Central memory CD8-positive, alpha-beta T cell (primary cell): Measurements from ENCODE around the gene GADD45GIP1.

Experiments used
- ATAC-seq: fragments of 150-1000 bp; cut with Tn5 transposase; replicated peaks from 2 replicates; pipeline ENCODE4 v1.10.0; 2022; ENCODE audit warnings: mild to moderate bottlenecking, moderate FRiP score, moderate number of reproducible peaks; ENCODE audit not compliant: poor library complexity, severe bottlenecking; ENCODE audit errors: extremely low read depth
- DNase-seq, 2 donors: peaks; one replicate each; pipeline ENCODE4 v3.0.0; 2021; ENCODE audit warnings: low spot score in 2 of 2
- H3K27ac Mint-ChIP-seq: one replicate; pipeline ENCODE4 v1.8.0; 2022; ENCODE audit warnings: low read depth, mild to moderate bottlenecking, moderate library complexity, mixed read lengths
- H3K27me3 Mint-ChIP-seq: one replicate; pipeline ENCODE4 v1.8.0; 2022; ENCODE audit warnings: mixed read lengths
- H3K36me3 Mint-ChIP-seq: one replicate; pipeline ENCODE4 v1.8.0; 2022; ENCODE audit warnings: mild to moderate bottlenecking, moderate library complexity, mixed read lengths; ENCODE audit not compliant: insufficient read depth
- H3K4me1 Mint-ChIP-seq: one replicate; pipeline ENCODE4 v1.8.0; 2022; ENCODE audit warnings: mixed read lengths
- H3K4me3 Mint-ChIP-seq: one replicate; pipeline ENCODE4 v1.8.0; 2022; ENCODE audit warnings: mild to moderate bottlenecking, moderate library complexity, mixed read lengths
- H3K9me3 Mint-ChIP-seq: one replicate; pipeline ENCODE4 v1.8.0; 2022; ENCODE audit warnings: mixed read lengths

Gene GADD45GIP1

DNA sequence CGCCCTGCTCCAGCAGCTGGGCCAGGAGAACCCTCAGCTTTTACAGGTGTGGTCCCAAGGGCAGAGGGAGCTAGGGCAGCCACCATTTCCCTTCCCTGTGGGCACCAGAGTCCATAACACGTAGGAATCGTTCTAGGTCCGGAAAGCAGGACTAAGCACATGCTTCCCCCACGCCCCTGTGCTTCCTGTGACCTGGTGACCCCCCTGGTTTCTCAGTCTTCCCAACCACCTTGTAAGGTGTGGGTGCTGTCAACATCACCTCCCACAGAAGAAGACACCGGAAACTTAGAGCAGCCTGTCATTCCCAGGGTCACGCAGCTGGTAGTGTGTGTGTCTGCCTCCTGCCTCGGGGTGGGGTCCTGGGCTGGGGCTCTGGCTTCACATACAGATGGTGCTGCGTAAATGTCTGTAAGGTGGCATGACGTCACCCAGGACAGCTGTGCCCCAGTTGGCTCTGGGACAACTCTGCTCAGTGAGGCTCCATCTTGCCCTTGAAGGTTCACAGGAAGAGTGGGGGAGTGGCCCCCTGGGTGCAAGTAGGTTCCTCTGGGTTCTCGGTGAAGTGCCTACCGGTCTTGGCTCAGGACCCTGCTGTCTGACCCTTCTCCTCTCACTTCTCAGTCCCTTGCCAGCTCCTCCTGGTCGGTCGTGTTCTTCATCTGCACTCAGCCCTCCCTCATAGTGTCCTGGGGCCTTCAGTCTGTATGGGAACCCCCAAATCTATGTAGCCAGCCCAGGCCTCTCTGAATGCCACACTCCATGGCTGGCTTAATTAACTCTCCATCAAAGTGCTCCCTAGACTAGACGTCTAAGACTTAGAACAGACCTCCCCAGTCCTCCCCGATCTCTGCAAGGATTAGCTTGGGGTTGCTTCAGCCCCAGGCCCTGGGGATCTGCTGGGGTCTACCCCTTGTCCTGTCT is 7.4 kb downstream of the GADD45GIP1 start:
- Mint-ChIP-seq H3K4me3 (no peak overlapping the region), H3K36me3 (peaks cover 61% of the 10 kb centered on the region), H3K4me1 (peaks cover 27% of the 10 kb centered on the region), H3K9me3 (no peaks in the 10 kb centered on the region), H3K27ac (peak overlapping the region; percentile 74), H3K27me3 (no peaks in the 10 kb centered on the region)
- DNase-seq = no peak
- no peak for ATAC-seq

DNA sequence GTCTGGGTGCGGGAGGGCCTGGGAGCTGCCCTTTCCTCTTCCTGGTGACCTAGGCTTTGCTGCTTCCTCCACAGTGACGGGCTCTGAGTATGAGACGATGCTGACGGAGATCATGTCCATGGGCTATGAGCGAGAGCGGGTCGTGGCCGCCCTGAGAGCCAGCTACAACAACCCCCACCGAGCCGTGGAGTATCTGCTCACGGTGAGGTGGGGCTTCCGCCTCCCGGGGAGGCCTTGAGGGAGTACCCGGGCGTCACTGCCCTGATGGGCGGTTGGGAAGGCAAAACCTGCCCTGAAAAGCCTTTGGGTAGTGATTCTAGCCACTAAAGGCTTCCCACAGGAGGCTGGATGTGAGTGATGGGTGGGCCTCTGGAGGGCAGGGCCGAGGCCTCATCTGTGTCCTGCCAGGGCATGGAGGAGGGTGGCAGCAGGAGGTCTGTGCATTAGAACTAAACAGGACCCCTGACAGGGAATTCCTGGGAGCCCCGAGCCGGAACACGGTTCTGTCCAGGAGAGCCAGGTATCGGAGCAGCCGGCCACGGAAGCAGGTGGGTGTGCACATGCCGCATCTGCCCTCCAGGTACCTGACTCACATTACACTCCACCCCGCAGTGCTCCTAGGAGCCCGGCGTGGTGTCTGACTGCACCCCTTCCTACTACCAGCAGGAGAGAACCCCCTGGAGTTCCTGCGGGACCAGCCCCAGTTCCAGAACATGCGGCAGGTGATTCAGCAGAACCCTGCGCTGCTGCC is 8.2 kb downstream of the GADD45GIP1 start:
- Mint-ChIP-seq H3K4me3 (no peak overlapping the region), H3K36me3 (peaks cover 65% of the 10 kb centered on the region), H3K27ac (no peak overlapping the region), H3K9me3 (no peaks in the 10 kb centered on the region), H3K27me3 (no peaks in the 10 kb centered on the region), H3K4me1 (peaks cover 26% of the 10 kb centered on the region)
- no peak for DNase-seq
- no peak for ATAC-seq

DNA sequence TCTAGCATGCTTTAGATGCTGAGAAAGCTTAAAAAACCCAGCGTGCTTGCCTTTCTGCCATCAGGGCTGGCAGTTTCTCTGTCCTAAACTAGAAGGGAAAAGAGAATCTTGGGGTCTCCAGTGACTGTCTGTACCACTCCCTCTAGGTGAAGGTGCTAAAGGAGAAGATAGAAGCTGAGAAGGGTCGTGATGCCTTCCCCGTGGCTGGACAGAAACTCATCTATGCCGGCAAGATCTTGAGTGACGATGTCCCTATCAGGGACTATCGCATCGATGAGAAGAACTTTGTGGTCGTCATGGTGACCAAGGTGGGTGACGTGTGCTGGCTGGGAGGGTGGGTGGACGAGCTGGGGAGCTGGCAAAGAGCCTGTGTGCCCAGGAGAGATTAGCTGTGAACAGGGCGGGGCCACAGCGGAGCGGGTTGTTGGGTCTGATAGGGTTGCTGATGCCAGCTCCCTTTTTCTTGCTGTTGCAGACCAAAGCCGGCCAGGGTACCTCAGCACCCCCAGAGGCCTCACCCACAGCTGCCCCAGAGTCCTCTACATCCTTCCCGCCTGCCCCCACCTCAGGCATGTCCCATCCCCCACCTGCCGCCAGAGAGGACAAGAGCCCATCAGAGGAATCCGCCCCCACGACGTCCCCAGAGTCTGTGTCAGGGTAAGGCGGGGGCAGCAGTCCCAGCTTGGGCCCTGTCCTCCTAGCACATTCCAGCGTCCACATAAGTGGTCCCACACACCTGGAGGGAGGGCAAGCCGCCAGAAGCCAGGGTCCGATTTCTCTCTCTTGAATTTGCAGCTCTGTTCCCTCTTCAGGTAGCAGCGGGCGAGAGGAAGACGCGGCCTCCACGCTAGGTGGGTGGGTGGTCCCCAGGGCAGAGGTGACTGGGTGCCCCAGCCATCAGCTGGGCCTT is 9.1 kb downstream of the GADD45GIP1 start:
- H3K27ac Mint-ChIP-seq = no peak overlapping the region
- DNase-seq (no peak), ATAC-seq (no peak)
- H3K4me1 Mint-ChIP-seq = peaks cover 33% of the 10 kb centered on the region
- no peak overlapping the region for H3K4me3 Mint-ChIP-seq
- no peaks in the 10 kb centered on the region for H3K9me3 Mint-ChIP-seq
- H3K27me3 Mint-ChIP-seq = no peaks in the 10 kb centered on the region
- peaks cover 68% of the 10 kb centered on the region for H3K36me3 Mint-ChIP-seq

DNA sequence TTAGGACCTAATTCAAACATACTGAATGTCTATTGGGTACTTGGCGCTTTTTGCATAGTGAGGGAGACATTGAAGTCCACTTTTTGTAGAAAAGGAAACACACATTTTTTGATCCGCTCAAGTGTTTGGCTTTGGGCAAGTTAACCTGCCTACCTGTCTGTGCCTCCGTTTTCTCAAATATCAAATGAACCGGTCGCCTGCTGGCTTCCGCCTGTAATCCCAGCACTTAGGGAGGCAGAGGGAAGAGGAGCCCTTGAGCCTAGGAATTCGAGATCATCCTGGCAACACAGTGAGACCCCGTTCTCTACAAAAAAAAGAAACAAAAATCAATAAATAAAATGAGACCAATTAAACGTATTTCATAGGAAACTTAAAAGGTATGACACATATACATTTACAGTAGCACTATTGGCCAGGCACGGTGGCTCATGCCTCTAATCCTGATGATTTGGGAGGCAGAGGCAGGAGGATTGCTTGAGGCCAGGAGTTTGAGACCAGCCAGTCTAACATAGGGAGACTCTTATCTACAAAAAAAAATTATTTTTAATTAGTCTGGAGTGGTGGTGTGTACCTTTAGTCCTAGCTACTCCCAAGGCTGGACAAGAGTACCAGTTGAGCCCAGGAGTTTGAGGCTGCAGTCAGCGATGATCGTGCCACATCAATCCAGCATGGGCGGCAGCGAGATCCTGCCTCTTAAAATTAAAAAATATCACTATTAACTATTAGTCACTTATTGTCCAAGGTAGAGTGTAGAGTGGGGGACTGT is 10.1 kb downstream of the GADD45GIP1 start:
- peak overlapping the region; percentile 97 for H3K4me3 Mint-ChIP-seq
- H3K27me3 Mint-ChIP-seq = no peaks in the 10 kb centered on the region
- H3K9me3 Mint-ChIP-seq = no peaks in the 10 kb centered on the region
- peaks cover 33% of the 10 kb centered on the region for H3K4me1 Mint-ChIP-seq
- DNase-seq (no peak), ATAC-seq (no peak)
- peaks cover 70% of the 10 kb centered on the region for H3K36me3 Mint-ChIP-seq
- peak overlapping the region; percentile 98 for H3K27ac Mint-ChIP-seq

DNA sequence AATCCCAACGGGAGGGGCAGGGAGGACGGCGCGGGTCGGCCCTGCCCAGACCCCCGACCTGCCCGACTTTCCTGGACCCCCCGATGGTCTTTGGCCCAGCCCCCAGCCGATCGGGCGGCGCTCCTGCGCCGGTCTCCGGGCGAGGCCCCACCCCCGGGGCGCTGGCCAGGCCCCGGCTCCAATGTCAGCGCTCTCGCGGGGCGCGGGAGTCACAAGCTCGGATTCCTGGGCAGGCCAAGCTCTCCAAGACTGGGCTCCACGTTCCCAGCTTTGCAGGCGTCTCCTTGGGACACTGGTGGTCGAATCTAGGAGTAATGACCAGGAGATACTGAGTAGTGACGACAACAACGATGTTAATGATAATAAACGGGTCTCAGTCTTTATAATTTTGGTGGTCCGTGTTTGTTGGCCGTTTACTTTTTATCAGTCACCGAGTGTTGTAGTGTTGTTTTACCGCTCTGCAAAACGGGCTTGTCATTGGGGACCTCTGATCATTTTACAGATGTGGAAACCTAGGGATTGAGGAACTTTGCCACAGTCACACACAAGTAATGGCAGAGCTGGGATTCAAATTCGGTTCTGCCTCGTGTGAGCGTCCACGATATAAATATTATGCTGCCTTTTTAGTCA is 10.8 kb downstream of the GADD45GIP1 start:
- Mint-ChIP-seq H3K27me3 (no peaks in the 10 kb centered on the region), H3K9me3 (no peaks in the 10 kb centered on the region), H3K27ac (peak overlapping the region; percentile 98), H3K4me1 (peaks cover 33% of the 10 kb centered on the region), H3K36me3 (peaks cover 70% of the 10 kb centered on the region), H3K4me3 (peak overlapping the region; percentile 97)
- ATAC-seq = peak; percentile 52
- DNase-seq = no peak

DNA sequence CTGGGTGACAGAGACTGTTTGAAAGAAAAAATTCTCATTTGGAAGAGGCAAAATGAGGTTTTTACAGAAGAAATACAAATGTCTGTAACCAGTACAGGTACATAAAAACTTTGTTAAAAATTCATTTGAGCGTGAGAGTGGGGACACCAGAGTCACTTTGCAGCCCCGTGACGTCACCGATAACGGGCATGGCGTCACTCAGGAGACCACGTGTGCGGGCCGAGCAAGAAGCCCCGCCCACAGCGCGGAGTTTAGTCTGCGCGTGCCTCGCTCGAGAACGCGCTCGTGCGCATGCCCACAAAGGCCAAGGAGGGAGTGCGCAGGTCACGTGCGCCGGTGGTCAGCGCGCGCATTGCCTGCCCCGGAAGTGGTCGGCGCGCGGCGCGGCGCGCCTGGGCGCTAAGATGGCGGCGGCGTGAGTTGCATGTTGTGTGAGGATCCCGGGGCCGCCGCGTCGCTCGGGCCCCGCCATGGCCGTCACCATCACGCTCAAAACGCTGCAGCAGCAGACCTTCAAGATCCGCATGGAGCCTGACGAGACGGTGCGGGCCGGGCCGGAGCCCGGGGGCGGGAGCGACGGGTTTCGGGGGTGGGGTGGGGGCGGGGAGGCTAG is 11.4 kb downstream of the GADD45GIP1 start, which contains the start of gene RAD23A:
RAD23A (plus strand) TSS at position 384 of the 613 bp plus-strand sequence; CDS start at position 471, 87 bp downstream.
- peak within 1 kb of the TSS; percentile 97 for H3K4me3 Mint-ChIP-seq
- H3K4me1 Mint-ChIP-seq = peaks cover 37% of the 10 kb centered on the region
- ATAC-seq (peak; percentile 80), DNase-seq (peak; percentile 98 to 99)
- H3K36me3 Mint-ChIP-seq = peaks cover 72% of the 10 kb centered on the region
- no peaks in the 10 kb centered on the region for H3K9me3 Mint-ChIP-seq
- H3K27me3 Mint-ChIP-seq = no peaks in the 10 kb centered on the region
- peak within 1 kb of the TSS; percentile 98 for H3K27ac Mint-ChIP-seq

DNA sequence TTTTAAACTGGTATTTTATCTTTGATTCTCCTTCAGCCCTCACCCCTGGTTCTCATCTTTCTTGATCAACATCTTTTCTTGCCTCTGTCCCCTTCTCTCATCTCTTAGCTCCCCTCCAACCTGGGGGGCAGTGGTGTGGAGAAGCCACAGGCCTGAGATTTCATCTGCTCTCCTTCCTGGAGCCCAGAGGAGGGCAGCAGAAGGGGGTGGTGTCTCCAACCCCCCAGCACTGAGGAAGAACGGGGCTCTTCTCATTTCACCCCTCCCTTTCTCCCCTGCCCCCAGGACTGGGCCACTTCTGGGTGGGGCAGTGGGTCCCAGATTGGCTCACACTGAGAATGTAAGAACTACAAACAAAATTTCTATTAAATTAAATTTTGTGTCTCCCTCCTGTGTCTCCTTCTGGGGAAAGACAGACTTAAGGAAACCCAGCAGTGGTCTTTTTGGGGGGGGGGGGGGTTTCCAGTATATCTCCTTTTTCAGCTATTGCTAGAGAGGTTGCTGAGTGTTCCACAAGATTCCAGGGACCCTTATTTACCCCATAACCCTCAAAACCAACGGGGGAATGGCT is 12.8 kb downstream of the GADD45GIP1 start:
- peaks cover 44% of the 10 kb centered on the region for H3K4me1 Mint-ChIP-seq
- ATAC-seq = no peak
- no peaks in the 10 kb centered on the region for H3K27me3 Mint-ChIP-seq
- peak overlapping the region; percentile 98 for H3K27ac Mint-ChIP-seq
- peaks cover 81% of the 10 kb centered on the region for H3K36me3 Mint-ChIP-seq
- DNase-seq = no peak
- no peaks in the 10 kb centered on the region for H3K9me3 Mint-ChIP-seq
- no peak overlapping the region for H3K4me3 Mint-ChIP-seq

DNA sequence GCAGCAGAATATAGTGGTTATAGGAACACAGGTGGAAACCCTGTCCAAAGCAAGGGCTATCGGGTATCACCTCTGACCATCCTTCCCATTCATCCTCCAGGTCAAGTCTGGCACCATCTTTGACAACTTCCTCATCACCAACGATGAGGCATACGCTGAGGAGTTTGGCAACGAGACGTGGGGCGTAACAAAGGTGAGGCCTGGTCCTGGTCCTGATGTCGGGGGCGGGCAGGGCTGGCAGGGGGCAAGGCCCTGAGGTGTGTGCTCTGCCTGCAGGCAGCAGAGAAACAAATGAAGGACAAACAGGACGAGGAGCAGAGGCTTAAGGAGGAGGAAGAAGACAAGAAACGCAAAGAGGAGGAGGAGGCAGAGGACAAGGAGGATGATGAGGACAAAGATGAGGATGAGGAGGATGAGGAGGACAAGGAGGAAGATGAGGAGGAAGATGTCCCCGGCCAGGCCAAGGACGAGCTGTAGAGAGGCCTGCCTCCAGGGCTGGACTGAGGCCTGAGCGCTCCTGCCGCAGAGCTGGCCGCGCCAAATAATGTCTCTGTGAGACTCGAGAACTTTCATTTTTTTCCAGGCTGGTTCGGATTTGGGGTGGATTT is 13.5 kb downstream of the GADD45GIP1 start:
- Mint-ChIP-seq H3K4me1 (peaks cover 51% of the 10 kb centered on the region), H3K27me3 (no peaks in the 10 kb centered on the region), H3K4me3 (no peak overlapping the region), H3K9me3 (no peaks in the 10 kb centered on the region), H3K36me3 (peaks cover 88% of the 10 kb centered on the region), H3K27ac (peak overlapping the region; percentile 98)
- no peak for DNase-seq
- no peak for ATAC-seq

DNA sequence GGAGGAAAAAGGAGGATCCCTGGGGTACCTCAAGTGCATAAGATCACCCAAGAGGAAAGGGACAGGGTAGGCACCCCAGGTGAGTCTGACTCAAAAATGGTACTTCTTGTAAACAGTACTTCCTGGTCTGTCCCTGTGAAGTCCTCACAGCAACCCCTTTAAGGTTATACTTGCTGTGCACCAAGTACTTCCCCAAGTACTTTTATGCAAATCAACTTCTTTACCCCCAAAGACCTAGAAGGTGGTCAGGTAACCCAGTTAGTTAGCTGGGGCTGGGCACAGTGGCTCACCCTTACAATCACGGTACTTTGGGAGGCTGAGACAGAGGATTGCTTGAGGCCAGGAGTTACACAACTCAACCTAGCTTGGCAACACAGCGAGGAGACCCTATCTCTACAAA is 16.1 kb downstream of the GADD45GIP1 start:
- Mint-ChIP-seq H3K4me3 (peak overlapping the region; percentile 98), H3K9me3 (no peaks in the 10 kb centered on the region), H3K36me3 (peaks cover 82% of the 10 kb centered on the region), H3K4me1 (peaks cover 66% of the 10 kb centered on the region), H3K27me3 (no peaks in the 10 kb centered on the region), H3K27ac (no peak overlapping the region)
- no peak for ATAC-seq
- DNase-seq = no peak

DNA sequence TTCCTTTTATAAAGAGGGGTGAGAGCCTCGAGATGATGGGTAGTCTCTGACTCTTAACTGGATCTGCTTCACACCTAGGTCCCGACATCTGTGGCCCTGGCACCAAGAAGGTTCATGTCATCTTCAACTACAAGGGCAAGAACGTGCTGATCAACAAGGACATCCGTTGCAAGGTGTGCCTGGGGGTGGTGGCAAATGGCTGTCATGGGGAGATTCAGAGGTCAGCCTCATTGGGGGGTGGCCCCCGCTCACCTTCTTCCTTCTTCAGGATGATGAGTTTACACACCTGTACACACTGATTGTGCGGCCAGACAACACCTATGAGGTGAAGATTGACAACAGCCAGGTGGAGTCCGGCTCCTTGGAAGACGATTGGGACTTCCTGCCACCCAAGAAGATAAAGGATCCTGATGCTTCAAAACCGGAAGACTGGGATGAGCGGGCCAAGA is 17.0 kb downstream of the GADD45GIP1 start:
- Mint-ChIP-seq H3K9me3 (no peaks in the 10 kb centered on the region), H3K4me1 (peaks cover 57% of the 10 kb centered on the region), H3K27me3 (no peaks in the 10 kb centered on the region), H3K4me3 (peak overlapping the region; percentile 98), H3K36me3 (peaks cover 73% of the 10 kb centered on the region), H3K27ac (peak overlapping the region; percentile 97)
- ATAC-seq (no peak), DNase-seq (no peak)
